Lower lobe of right lung (tissue), 2 donors: ENCODE measurements around the gene FBXW7. TPM values are rescaled to one million over a fixed set of nuclear protein-coding genes. Genes with fewer than 3 reads are reported as not detected.

Experiments used
- ATAC-seq, 2 donors: fragments of 200-7000 bp; cut with Tn5 transposase; one replicate each; pipeline ENCODE4 v1.9.1; 2020 to 2022; ENCODE audit warnings: mild to moderate bottlenecking in 2 of 2, moderate library complexity in 2 of 2
- DNase-seq: peaks from one replicate; pipeline ENCODE4 v3.0.0-alpha.2; 2020
- H3K27ac ChIP-seq: fragments of 200-600 bp; one replicate; pipeline ENCODE4 v1.8.0; 2022
- H3K27me3 ChIP-seq: fragments of 200-600 bp; one replicate; pipeline ENCODE4 v1.8.0; 2022; ENCODE audit warnings: low read depth
- H3K36me3 ChIP-seq: fragments of 200-600 bp; one replicate; pipeline ENCODE4 v1.8.0; 2022; ENCODE audit warnings: mild to moderate bottlenecking
- H3K4me1 ChIP-seq: fragments of 200-600 bp; one replicate; pipeline ENCODE4 v1.8.0; 2022
- H3K4me3 ChIP-seq: fragments of 200-600 bp; one replicate; pipeline ENCODE4 v1.8.0; 2022; ENCODE audit warnings: mild to moderate bottlenecking
- H3K9me3 ChIP-seq: fragments of 200-600 bp; one replicate; pipeline ENCODE4 v1.8.0; 2022
- intact Hi-C: fragments of 100-400 bp; cut with DNase I; formaldehyde crosslinking; loops from one replicate; pipeline ENCODE4 v1.11.0; 2022
- total RNA-seq: library from RNA; stranded (reverse); fragmentation: NEBNext Ultra II Directional; extraction: Animal tissue kit (Norgen Biotek cat#: 25700); gene quantifications from one replicate; pipeline ENCODE4 v1.2.1, GENCODE V29; 2021
- TF ChIP-seq, protein P1 (sequence below): fragments of 200-600 bp; IDR thresholded peaks from one replicate; pipeline ENCODE4 v1.8.0; 2022; ENCODE audit warnings: antibody characterized with exemption, mild to moderate bottlenecking
- donor health status: DM: no; HTN: yes; CAD: no; lungs with severe emphysema.

The FBXW7 gene
- total RNA-seq, 1 donor from 2014 or later: 39.6 TPM

DNA sequence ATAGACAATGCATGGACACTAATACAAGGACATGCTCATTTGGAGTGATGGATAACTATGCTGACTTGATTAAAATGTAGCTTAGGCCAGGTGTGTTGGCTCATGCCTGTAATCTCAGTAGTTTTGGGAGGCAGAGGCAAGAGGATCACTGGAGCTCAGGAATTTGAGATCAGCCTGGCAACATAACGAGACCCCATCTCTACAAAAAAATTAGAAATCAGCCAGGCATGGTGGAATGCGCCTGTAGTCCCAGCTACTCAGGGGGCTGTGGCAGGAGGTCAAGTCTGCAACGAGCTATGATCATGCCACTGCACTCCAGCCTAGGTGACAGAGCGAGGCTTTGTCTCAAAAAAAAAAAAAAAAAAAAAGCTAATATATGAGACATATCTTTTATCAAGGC lies 196.3 kb downstream of the FBXW7 start:
- TF ChIP-seq, protein P1, sequence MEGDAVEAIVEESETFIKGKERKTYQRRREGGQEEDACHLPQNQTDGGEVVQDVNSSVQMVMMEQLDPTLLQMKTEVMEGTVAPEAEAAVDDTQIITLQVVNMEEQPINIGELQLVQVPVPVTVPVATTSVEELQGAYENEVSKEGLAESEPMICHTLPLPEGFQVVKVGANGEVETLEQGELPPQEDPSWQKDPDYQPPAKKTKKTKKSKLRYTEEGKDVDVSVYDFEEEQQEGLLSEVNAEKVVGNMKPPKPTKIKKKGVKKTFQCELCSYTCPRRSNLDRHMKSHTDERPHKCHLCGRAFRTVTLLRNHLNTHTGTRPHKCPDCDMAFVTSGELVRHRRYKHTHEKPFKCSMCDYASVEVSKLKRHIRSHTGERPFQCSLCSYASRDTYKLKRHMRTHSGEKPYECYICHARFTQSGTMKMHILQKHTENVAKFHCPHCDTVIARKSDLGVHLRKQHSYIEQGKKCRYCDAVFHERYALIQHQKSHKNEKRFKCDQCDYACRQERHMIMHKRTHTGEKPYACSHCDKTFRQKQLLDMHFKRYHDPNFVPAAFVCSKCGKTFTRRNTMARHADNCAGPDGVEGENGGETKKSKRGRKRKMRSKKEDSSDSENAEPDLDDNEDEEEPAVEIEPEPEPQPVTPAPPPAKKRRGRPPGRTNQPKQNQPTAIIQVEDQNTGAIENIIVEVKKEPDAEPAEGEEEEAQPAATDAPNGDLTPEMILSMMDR: no peak
- Histone ChIP-seq H3K9me3 (no peaks in the 10 kb centered on the region), H3K36me3 (peaks cover 17% of the 10 kb centered on the region), H3K27ac (no peak overlapping the region), H3K4me3 (no peak overlapping the region), H3K4me1 (no peaks in the 10 kb centered on the region), H3K27me3 (no peaks in the 10 kb centered on the region)
- ATAC-seq: no peak
- intact Hi-C loops: no loop called here
- no peak for DNase-seq

DNA sequence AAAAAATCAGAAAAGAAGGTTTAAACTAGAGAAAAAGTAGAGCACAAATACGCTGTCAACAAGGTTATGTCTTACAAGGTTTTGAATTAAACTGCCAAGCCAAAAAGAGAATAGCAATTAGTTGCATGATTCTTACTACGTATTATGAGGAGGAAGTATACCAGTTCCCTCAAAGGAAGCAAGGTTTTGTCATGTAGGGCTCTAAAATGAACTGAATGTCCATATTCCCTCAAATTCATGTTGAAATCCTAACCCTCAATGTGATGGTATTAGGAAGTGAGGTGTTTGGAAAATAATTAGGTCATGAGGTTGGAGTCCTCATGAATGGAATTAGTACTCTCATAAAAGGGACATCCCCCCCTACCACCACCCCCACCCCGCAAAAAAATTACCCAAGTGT lies 201.0 kb downstream of the FBXW7 start:
- Histone ChIP-seq H3K27me3 (no peaks in the 10 kb centered on the region), H3K9me3 (no peaks in the 10 kb centered on the region), H3K4me1 (no peaks in the 10 kb centered on the region), H3K4me3 (no peak overlapping the region), H3K27ac (no peak overlapping the region), H3K36me3 (peaks cover 37% of the 10 kb centered on the region)
- DNase-seq (no peak), ATAC-seq (no peak)
- intact Hi-C loops: no loop called here
- TF ChIP-seq, protein P1: no peak

DNA sequence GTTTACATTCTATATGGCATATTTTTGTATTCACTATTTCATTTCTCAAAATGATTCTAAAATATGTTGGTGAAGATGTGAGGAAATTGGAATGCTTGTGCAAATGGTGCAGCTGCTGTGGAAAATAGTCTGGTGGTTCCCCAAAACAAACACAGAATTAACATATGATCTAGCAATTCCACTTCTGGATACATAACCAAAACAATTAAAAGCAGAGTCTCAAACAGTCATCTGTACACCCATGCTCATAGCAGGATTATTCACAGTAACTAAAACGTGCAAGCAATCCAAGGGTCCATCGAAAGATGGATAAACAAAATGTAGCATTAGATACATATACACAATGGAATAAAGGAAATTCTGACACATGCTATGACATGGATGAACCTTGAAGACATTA lies 204.8 kb downstream of the FBXW7 start:
- ATAC-seq (no peak), DNase-seq (no peak)
- Histone ChIP-seq H3K27ac (no peak overlapping the region), H3K9me3 (no peaks in the 10 kb centered on the region), H3K27me3 (no peaks in the 10 kb centered on the region), H3K4me1 (no peaks in the 10 kb centered on the region), H3K4me3 (no peak overlapping the region), H3K36me3 (peaks cover 59% of the 10 kb centered on the region)
- intact Hi-C loops: no loop called here
- TF ChIP-seq, protein P1: no peak

DNA sequence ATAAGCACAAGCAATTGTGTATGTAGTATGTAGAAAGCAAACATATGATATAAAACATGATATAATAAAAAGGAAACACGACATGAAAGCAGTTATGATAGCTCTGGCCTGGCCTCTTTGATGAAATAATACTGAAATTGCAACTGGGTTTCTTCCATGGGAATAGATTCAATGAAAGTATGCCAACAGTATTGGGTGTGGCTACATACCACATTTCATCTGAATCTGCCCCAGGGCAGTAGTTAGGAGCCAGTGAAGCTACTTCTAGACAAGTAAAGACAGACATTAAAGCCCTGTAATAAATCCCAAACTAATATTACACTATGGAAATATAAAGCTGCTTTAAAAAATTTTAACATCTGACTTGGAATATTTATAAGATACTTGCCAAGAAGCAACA lies 207.3 kb downstream of the FBXW7 start:
- DNase-seq (no peak), ATAC-seq (no peak)
- Histone ChIP-seq H3K4me3 (no peak overlapping the region), H3K27ac (no peak overlapping the region), H3K36me3 (peaks cover 66% of the 10 kb centered on the region), H3K9me3 (no peaks in the 10 kb centered on the region), H3K4me1 (no peaks in the 10 kb centered on the region), H3K27me3 (no peaks in the 10 kb centered on the region)
- intact Hi-C loops: no loop called here
- TF ChIP-seq, protein P1: no peak

DNA sequence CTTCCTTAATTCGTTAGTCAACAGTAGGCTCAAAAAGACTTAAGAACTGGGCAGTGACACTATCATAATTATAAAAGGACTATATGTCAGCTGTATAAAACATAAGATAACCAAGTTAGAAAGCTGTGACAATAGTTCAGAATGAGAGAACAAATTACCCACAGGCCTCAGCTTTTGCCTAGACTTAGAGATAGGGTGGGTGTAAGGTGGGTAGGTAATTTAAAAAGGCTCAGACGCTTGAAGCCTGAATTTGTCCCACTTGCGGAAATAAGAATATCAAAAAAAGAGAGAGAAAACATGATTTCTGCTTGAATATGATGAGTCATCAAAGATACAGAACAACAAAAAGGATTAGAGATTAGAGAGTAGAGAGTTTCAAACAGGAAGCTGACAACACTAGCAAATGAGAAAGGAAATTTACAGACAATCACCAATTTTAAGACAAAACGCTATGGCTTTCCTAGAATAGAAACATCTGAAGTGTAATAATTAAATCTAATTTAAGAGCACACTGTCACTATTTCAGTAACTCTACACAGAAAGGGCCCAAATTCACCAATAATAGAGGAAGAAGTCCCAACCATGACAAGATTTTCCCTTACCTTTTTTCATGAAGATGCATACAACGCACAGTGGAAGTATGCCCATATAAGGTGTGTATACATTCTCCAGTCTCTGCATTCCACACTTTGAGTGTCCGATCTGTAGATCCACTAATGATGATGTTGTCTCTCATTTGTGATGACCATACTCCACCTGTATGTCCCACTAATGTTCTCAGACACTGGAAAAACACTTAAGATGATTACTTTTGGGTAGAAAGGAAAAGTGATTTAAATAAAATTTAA lies 208.1 kb downstream of the FBXW7 start:
- DNase-seq: no peak

More for the DNA sequence above, 208.1 kb downstream of the FBXW7 start:
- H3K4me3 ChIP-seq: no peak overlapping the region
- intact Hi-C loops: no loop called here
- peaks cover 71% of the 10 kb centered on the region for H3K36me3 ChIP-seq
- H3K27me3 ChIP-seq: no peaks in the 10 kb centered on the region
- H3K9me3 ChIP-seq: no peaks in the 10 kb centered on the region
- ATAC-seq: no peak
- TF ChIP-seq, protein P1: no peak
- no peaks in the 10 kb centered on the region for H3K4me1 ChIP-seq
- no peak overlapping the region for H3K27ac ChIP-seq
